HG02943 (cell line): ENCODE measurements around the gene WNT5A.

Experiments
- ATAC-seq: cut with Tn5 transposase; IDR thresholded peaks from one replicate; pipeline ENCODE4 v1.9.1; 2021; ENCODE audit warnings: mild to moderate bottlenecking, low read depth, moderate library complexity; ENCODE audit not compliant: unreplicated experiment

Gene WNT5A

GRCh38 chr3:55486857-55487380 lies at the start of gene WNT5A:
TSS of gene WNT5A (minus strand) at chr3:55487306. CDS start at chr3:55486985, 321 bp downstream.
- no peak for ATAC-seq

DNA sequence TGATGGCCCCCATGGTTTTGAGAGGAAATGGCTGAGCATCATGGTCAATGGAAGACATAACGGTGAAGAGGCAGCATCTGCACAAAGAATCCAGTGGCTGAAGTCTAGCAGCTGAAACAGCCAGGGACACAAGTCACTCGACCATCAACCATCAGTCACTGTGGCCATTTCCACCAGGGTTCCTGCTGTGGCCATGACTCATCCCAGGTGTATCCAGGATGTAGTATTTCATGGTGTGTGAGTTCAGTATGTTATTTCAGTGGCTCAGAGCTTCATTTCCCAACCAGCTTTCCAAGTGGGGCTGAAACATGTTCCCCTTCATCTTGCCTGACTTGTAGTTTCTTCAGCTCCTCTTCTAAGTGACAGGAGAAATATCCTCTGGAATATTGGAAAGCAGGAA lies 47.8 kb upstream of the WNT5A start:
- ATAC-seq = no peak

DNA sequence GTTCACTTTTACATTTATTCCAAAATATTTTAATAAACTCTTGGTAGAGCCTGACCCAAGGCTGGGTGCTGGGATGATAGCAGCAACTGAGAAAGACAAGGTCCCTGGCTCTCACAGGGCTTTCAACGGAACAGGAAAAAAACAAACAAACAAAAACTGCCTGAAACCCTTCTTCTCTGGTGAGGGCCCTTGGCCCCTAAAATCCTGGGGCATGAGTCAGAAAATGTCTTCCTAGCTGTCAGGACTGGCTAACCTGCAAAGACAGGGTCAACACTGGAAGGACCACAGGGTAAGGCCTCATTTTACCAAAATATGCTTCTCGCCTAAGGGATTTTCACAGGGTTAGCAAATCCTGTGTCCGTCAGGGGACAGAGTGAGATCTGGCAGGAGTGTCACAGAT lies 45.7 kb upstream of the WNT5A start:
- no peak for ATAC-seq

DNA sequence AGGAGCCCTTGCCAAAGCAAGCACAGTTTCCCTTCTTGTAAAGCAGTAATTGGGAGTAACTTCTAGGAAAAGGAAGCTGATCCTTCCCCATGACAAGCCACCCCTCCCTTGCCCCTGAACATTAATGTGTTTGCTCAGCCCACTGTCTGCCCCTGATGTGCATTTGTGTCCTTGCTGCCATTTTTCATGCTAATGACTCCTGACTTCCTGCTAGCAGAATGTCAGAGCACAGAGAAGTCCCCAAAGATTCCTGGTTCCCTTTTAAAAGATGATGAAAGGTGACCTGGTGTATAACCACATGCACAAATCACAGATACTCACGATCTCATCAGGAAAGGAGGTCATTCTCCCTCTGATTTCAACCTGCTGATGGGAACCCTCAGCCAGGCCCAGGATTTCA lies 44.2 kb upstream of the WNT5A start:
- ATAC-seq = no peak

GRCh38 chr3:55527361-55527760 lies 40.3 kb upstream of the WNT5A start:
- no peak for ATAC-seq

GRCh38 chr3:55526332-55527030 lies 39.4 kb upstream of the WNT5A start:
- ATAC-seq = no peak

- ATAC-seq = no peak
Observed at GRCh38 chr3:55525436-55525835, 38.3 kb upstream of the WNT5A start.

DNA sequence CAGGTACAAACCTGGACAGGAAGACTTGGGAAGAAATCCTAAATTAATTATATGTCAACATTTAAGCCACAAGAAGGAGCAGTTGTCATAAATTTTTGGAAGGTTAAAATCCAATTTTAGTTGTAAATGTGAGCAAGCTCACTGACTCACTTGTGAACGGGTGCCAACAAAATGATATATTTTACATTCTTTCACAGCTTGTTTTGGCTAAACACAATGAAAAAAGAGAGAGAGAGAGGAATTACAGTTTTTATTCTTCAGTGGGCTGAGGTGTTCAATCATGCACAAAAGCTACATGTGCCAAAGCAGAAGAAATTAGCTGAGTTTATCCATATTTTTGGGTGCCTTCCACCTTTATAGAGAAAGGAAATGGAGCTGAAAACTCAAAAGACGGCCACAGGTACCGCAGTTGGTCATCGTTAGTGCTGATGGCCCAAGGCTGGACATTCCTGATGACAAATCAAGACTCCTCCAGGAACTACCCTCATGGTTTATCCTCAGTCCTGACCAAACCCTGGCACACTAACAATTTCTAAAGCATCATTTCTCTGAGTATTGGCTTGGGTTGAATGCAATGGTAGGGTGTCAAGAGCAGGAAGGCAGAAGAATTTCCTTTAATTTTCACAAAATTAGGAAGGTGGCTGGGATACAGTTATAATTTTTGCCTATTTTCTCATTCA lies 37.6 kb upstream of the WNT5A start:
- no peak for ATAC-seq

DNA sequence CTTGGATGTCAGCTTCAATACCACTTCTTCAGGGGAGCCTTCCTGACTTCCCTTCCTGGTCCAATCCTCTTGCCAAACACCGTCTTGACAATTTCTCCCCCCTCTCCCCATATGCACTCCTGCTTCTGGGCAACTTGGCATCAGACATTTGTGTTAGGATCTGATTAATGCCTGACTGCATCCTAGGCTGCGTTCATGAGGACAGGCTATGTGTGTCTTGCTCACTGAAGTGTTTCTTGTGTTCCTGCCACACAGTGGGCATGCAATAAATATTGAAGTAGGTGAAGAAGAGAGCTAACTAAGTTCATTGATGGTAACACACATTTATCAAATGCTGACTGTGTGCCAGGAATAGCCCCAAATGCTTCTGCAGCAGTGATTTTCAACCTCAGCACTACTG lies 36.4 kb upstream of the WNT5A start:
- ATAC-seq = no peak

GRCh38 chr3:55521738-55522421 lies 34.8 kb upstream of the WNT5A start:
- ATAC-seq = no peak

- no peak for ATAC-seq
Observed at GRCh38 chr3:55521064-55521737, 34.1 kb upstream of the WNT5A start.

- ATAC-seq = no peak
Observed at GRCh38 chr3:55519019-55519418, 31.9 kb upstream of the WNT5A start.

GRCh38 chr3:55518451-55518850 lies 31.3 kb upstream of the WNT5A start:
- ATAC-seq = no peak

DNA sequence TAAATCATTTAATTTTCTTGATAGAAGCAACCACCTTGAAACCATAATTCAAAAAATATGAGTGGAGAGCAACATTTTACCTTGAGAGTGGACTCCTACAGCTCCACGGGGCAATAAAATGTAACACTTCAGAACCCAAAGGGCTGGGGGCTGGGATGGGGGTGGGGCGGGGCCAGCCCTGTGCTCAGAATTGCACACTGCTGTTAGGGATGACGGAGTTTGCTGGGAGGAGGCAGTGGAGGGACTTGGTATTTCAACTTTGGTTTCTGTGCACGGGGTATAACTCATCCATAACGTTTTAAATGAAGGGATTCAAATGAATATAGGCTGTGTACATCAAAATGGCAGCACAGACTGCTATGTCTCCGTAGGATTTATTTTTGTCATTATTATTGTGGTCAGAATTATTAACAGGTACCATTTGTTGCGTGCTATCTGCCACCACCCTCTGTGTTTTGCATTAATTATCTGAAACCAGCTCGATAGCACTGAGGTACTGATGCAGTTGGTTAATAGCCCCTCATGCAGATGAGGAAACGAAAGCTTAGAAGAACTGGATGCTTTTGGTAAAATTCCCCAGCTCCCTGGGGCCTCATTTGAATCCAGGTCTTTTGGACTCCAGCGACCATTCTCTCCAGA lies 29.4 kb upstream of the WNT5A start:
- ATAC-seq = no peak

DNA sequence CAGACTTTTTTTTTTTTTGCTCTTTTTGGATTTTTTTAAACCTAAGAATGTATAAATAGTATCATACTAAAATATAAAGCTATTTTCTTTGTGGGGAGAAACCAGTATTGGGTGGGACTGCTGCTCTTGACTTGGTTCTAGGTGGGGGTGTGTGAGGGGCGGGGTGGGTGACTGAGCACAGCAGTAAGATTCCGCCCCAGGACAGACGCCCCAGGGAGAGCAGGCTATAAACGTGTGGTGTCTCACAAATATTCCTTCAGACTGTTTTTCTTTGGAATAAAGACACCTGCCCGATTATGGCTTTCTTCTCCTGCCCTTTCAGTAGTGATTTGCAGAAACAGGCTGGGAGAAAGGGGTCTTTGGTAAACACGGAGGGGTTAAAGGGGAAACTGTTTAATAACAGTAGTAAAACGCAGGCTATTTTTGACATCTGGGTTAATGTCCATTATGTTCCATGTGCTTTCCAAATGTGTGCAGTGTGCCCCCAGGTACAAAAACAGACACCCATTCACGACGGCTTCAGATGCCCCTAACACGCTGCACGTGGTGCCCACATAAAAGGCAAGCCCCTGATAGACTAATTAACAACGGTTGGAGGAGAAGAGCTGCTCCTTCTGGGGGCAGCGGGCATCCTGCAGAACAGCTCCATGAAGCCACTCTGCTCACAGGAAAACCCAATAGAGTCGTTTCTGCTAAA lies 28.6 kb upstream of the WNT5A start:
- ATAC-seq = no peak

GRCh38 chr3:55514962-55515361 lies 27.9 kb upstream of the WNT5A start:
- ATAC-seq = no peak

DNA sequence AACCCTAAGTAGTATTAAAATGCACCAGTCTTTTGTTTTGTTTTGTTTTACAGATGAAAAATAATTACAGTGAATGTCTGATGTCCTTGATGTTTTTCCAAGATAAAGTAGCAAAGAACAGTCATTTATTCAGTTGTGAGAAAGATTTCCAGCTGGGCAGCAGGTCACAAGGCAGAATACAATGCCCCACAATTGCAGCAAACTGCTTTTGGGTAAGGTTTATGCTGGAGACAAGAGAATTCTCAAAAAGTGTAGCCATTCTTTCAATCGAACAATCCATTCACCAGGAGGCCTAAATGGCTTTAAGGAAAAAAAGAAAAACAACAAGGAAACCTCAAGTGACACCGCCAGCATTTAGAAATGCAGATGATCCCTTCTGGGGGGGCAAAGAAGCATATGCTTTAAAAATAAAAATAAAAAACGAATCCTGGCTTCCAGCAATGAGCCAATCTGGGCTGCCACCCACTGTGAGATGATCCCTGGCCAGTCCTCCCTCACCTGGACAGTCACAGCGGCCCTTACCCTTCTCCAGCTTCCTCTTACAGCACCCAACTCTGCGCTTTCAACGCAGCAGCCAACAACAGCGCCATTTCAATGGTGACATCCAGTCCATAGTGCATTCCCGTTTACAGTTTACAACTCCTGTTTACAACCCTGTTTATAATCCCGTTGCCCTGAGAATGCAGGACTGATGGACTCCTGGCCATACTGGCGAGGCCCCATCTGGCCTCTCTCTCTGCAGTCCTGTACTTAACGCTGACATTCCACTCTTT lies 25.7 kb upstream of the WNT5A start:
- no peak for ATAC-seq

DNA sequence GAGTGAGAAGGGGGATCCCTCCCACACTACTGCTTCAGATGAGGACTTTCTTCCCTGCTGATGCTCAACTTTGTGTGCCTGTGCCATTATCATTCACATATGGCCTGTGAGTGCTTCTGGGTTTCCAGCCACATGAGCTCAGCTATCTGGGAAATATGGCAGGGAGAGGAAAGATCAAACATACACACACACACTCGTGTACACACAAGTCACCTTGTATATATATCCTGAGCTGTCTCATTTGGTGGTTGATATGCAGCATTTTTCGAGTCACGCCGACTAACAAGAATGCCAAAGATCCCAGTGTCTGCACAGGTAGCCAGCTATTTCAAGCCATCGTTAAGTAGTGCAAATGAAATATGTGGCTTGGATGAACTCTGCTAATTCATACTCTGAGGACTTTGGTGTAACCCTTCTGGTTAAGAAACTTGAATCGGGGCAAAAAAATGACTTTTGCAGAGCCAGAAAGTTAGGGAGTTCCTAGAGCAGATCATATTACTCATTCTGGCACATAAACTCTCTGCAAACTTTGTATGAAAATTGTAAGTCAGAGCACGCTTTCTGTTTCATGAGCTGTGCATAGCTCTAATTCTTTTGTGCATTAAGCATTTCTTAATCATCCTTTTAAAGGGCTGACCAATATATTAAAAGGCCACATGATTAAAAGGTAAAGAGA lies 24.9 kb upstream of the WNT5A start:
- ATAC-seq = no peak

GRCh38 chr3:55508335-55508734 lies 21.2 kb upstream of the WNT5A start:
- ATAC-seq = no peak
